HFFc6 (cell line): ENCODE measurements around the gene GRID1. TPM values are rescaled to one million over a fixed set of nuclear protein-coding genes. Genes with fewer than 3 reads are reported as not detected.
A peak's percentile ranks its signal among the peaks of the same experiment; 100 is the strongest.

Experiments
- DNase-seq: peaks from one replicate; pipeline ENCODE4 v3.0.0-alpha.2; 2018
- H3K27ac Mint-ChIP-seq: 2 replicates; pipeline ENCODE4 v1.8.0; 2020; ENCODE audit warnings: mild to moderate bottlenecking, mixed read lengths
- H3K27me3 Mint-ChIP-seq: 2 replicates; pipeline ENCODE4 v1.8.0; 2021; ENCODE audit warnings: mild to moderate bottlenecking, moderate library complexity, mixed read lengths; ENCODE audit not compliant: insufficient read depth
- H3K36me3 Mint-ChIP-seq: 2 replicates; pipeline ENCODE4 v1.8.0; 2021; ENCODE audit warnings: low read depth, mixed read lengths
- H3K4me1 Mint-ChIP-seq: 2 replicates; pipeline ENCODE4 v1.8.0; 2020; ENCODE audit warnings: low read depth, mixed read lengths
- H3K4me3 Mint-ChIP-seq: 2 replicates; pipeline ENCODE4 v1.8.0; 2020; ENCODE audit warnings: mild to moderate bottlenecking, moderate library complexity, mixed read lengths
- H3K9me3 Mint-ChIP-seq: 2 replicates; pipeline ENCODE4 v1.8.0; 2020; ENCODE audit warnings: mild to moderate bottlenecking, mixed read lengths
- CTCF ChIP-seq: fragments of 200-600 bp; sonication (generic); IDR thresholded peaks from 2 replicates; pipeline ENCODE4 v1.5.0; 2021; ENCODE audit warnings: antibody characterized with exemption, mild to moderate bottlenecking
- total RNA-seq, 6 experiments: library from RNA; stranded (reverse); fragmentation: NEBNext Ultra II Directional; extraction: Animal tissue kit (Norgen Biotek cat#: 25700); gene quantifications; 2 replicates in 1 of 6; 3 replicates in 5 of 6; pipeline ENCODE4 v1.2.3, GENCODE V29; 2021

GRID1 gene
- total RNA-seq, 6 experiments from 2014 or later, result not detected

GRCh38 chr10:85615556-85615955 is 751.0 kb downstream of the GRID1 start:
- H3K4me3 Mint-ChIP-seq, result no peak overlapping the region
- no peaks in the 10 kb centered on the region for H3K4me1 Mint-ChIP-seq
- no peaks in the 10 kb centered on the region for H3K36me3 Mint-ChIP-seq
- peaks cover 56% of the 10 kb centered on the region for H3K9me3 Mint-ChIP-seq
- peaks cover 3% of the 10 kb centered on the region; the same call in 1 of the 2 replicates for H3K27me3 Mint-ChIP-seq
- no peak overlapping the region for H3K27ac Mint-ChIP-seq
- DNase-seq, result no peak
- no peak for TF ChIP-seq CTCF

GRCh38 chr10:85614981-85615380 is 751.6 kb downstream of the GRID1 start:
- TF ChIP-seq CTCF, result no peak
- 0 out of 2 replicates have a peak, but pooled peaks cover 4% of the 10 kb centered on the region for H3K36me3 Mint-ChIP-seq
- peaks cover 56% of the 10 kb centered on the region for H3K9me3 Mint-ChIP-seq
- no peak for DNase-seq
- H3K27ac Mint-ChIP-seq, result no peak overlapping the region
- no peaks in the 10 kb centered on the region for H3K4me1 Mint-ChIP-seq
- H3K27me3 Mint-ChIP-seq, result peaks cover under 1% of the 10 kb centered on the region; the same call in 1 of the 2 replicates
- no peak overlapping the region for H3K4me3 Mint-ChIP-seq

DNA sequence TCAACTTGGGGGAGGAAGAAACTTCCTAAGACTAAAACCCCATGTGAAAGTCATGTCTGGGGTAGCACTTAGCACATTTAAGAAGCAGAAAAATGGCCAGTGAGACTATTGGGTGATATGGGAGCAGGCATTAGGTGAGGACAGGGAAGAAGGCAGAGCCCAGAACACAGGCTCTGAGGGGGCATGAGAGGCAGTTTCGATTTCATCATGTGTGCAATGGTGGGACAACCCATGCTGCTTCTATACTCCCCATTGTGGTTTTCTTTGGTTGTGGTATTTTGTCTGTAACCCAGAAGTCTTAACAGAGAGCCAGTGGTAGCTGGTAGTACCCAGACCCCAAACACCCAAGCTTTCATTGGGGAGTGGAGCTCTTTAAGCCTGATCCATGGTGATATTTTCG is 752.0 kb downstream of the GRID1 start:
- Mint-ChIP-seq H3K27ac (no peak overlapping the region), H3K27me3 (no peaks in the 10 kb centered on the region), H3K36me3 (0 out of 2 replicates have a peak, but pooled peaks cover 4% of the 10 kb centered on the region), H3K9me3 (peaks cover 56% of the 10 kb centered on the region), H3K4me3 (no peak overlapping the region), H3K4me1 (no peaks in the 10 kb centered on the region)
- DNase-seq, result no peak
- TF ChIP-seq CTCF, result no peak

GRCh38 chr10:85613391-85613790 is 753.2 kb downstream of the GRID1 start:
- H3K9me3 Mint-ChIP-seq, result peaks cover 53% of the 10 kb centered on the region
- TF ChIP-seq CTCF, result no peak
- DNase-seq, result no peak
- H3K4me1 Mint-ChIP-seq, result no peaks in the 10 kb centered on the region
- H3K27me3 Mint-ChIP-seq, result no peaks in the 10 kb centered on the region
- H3K36me3 Mint-ChIP-seq, result peaks cover 4% of the 10 kb centered on the region; the same call in 1 of the 2 replicates
- H3K27ac Mint-ChIP-seq, result no peak overlapping the region
- H3K4me3 Mint-ChIP-seq, result no peak overlapping the region

- Mint-ChIP-seq H3K27me3 (no peaks in the 10 kb centered on the region), H3K27ac (no peak overlapping the region), H3K4me1 (no peaks in the 10 kb centered on the region), H3K4me3 (no peak overlapping the region), H3K9me3 (peaks cover 53% of the 10 kb centered on the region), H3K36me3 (peaks cover 4% of the 10 kb centered on the region; the same call in 1 of the 2 replicates)
- TF ChIP-seq CTCF, result peak; percentile 36
- no peak for DNase-seq
Measured at GRCh38 chr10:85612833-85613232, 753.8 kb downstream of the GRID1 start.

- peaks cover 4% of the 10 kb centered on the region; the same call in 1 of the 2 replicates for H3K36me3 Mint-ChIP-seq
- no peak overlapping the region for H3K4me3 Mint-ChIP-seq
- H3K27me3 Mint-ChIP-seq, result no peaks in the 10 kb centered on the region
- DNase-seq, result no peak
- H3K27ac Mint-ChIP-seq, result no peak overlapping the region
- no peak for TF ChIP-seq CTCF
- H3K4me1 Mint-ChIP-seq, result no peaks in the 10 kb centered on the region
- H3K9me3 Mint-ChIP-seq, result peaks cover 55% of the 10 kb centered on the region
Measured at GRCh38 chr10:85612378-85612775, 754.2 kb downstream of the GRID1 start.
